IPS DF 19.7 (cell line): ENCODE measurements around the gene ZNF80.

Experiments used
- DNase-seq: peaks from one replicate; pipeline ENCODE4 v3.0.0-alpha.2; 2013; ENCODE audit warnings: low read depth, low spot score

Gene ZNF80

GRCh38 chr3:114219741-114220140, 17.6 kb downstream of the ZNF80 start:
- no peak for DNase-seq

GRCh38 chr3:114218578-114219185, 18.7 kb downstream of the ZNF80 start:
- no peak for DNase-seq

- no peak for DNase-seq
Measured at GRCh38 chr3:114218006-114218405, 19.4 kb downstream of the ZNF80 start.

GRCh38 chr3:114217266-114217665, 20.1 kb downstream of the ZNF80 start:
- DNase-seq, result no peak

GRCh38 chr3:114216186-114216970, 21.0 kb downstream of the ZNF80 start:
- no peak for DNase-seq

- DNase-seq, result peak; percentile 57
Measured at GRCh38 chr3:114214542-114215341, 22.6 kb downstream of the ZNF80 start.

- peak; percentile 50 for DNase-seq
Measured at GRCh38 chr3:114213627-114214541, 23.5 kb downstream of the ZNF80 start.

- DNase-seq, result no peak
Measured at GRCh38 chr3:114213292-114213626, 24.1 kb downstream of the ZNF80 start.

- DNase-seq, result no peak
Measured at GRCh38 chr3:114212646-114213045, 24.7 kb downstream of the ZNF80 start.

GRCh38 chr3:114207768-114208167, 29.6 kb downstream of the ZNF80 start:
- DNase-seq, result no peak

- DNase-seq, result no peak
Measured at GRCh38 chr3:114206342-114206741, 31.0 kb downstream of the ZNF80 start.

- DNase-seq, result no peak
Measured at GRCh38 chr3:114205541-114205940, 31.8 kb downstream of the ZNF80 start.

GRCh38 chr3:114194750-114195149, 42.6 kb downstream of the ZNF80 start:
- DNase-seq, result no peak

GRCh38 chr3:114192136-114192535, 45.2 kb downstream of the ZNF80 start:
- DNase-seq, result no peak

- DNase-seq, result no peak
Measured at GRCh38 chr3:114186501-114186900, 50.9 kb downstream of the ZNF80 start.
